Caco-2 (cell line): ENCODE results near the gene SRRM2. TPM values are rescaled to one million over a fixed set of nuclear protein-coding genes. Genes with fewer than 3 reads are reported as not detected.

ENCODE experiments used
- BruUV-seq: library from RNA; stranded (reverse); fragments of 400-500 nt; replicated peaks from 2 replicates; lab custom pipeline; 2021; lab: Mats Ljungman, UMichigan
- CTCF ChIA-PET: fragments of 300-600 bp; sonication (Branson Sonifier 250); formaldehyde crosslinking; loops from one replicate; lab custom pipeline; 2022; ENCODE audit warnings: antibody characterized with exemption; lab: Charles Lee
- POLR2A ChIA-PET: fragments of 300-600 bp; sonication (Branson Sonifier 250); formaldehyde crosslinking; loops from one replicate; lab custom pipeline; 2022; ENCODE audit warnings: antibody characterized with exemption; lab: Charles Lee
- DNase-seq, 2 experiments: peaks; one replicate each; pipeline versions ENCODE4 v3.0.0 to v3.0.0-alpha.2; 2020 to 2022
- H3K27me3 ChIP-seq: replicated peaks from 2 replicates; pipeline ENCODE4 v1.6.0; 2011; ENCODE audit warnings: low read length; ENCODE audit not compliant: control insufficient read depth, insufficient read depth
- H3K36me3 ChIP-seq: 2 replicates; pipeline ENCODE4 v1.5.1; 2011; ENCODE audit warnings: low read length; ENCODE audit not compliant: control insufficient read depth, insufficient read depth
- H3K4me1 ChIP-seq: fragments of 250-450 bp; sonication (Bioruptor Pico); 2 replicates; pipeline ENCODE4 v1.5.1; 2020; ENCODE audit warnings: mild to moderate bottlenecking
- H3K4me3 ChIP-seq: 2 replicates; pipeline ENCODE4 v1.5.1; 2011; ENCODE audit warnings: low read depth, mild to moderate bottlenecking, control low read depth, low read length
- H3K9me3 ChIP-seq: fragments of 250-450 bp; sonication (Bioruptor Pico); 2 replicates; pipeline ENCODE4 v1.5.1; 2020; ENCODE audit warnings: mild to moderate bottlenecking, moderate library complexity
- H3K27ac Mint-ChIP-seq: one replicate; pipeline ENCODE4 v1.8.0; 2022; ENCODE audit warnings: mixed read lengths; ENCODE audit not compliant: unreplicated experiment
- H3K27me3 Mint-ChIP-seq: one replicate; pipeline ENCODE4 v1.8.0; 2022; ENCODE audit warnings: mixed read lengths; ENCODE audit not compliant: insufficient read depth, unreplicated experiment
- H3K36me3 Mint-ChIP-seq: one replicate; pipeline ENCODE4 v1.8.0; 2022; ENCODE audit warnings: mild to moderate bottlenecking, mixed read lengths; ENCODE audit not compliant: insufficient read depth, unreplicated experiment
- H3K4me1 Mint-ChIP-seq: one replicate; pipeline ENCODE4 v1.8.0; 2022; ENCODE audit warnings: low read depth, mixed read lengths; ENCODE audit not compliant: unreplicated experiment
- H3K4me3 Mint-ChIP-seq: one replicate; pipeline ENCODE4 v1.8.0; 2022; ENCODE audit warnings: mild to moderate bottlenecking, moderate library complexity, mixed read lengths; ENCODE audit not compliant: unreplicated experiment
- H3K9me3 Mint-ChIP-seq: one replicate; pipeline ENCODE4 v1.8.0; 2022; ENCODE audit warnings: mixed read lengths; ENCODE audit not compliant: unreplicated experiment
- intact Hi-C: fragments of 100-400 bp; cut with micrococcal nuclease; formaldehyde crosslinking; loops from one replicate; pipeline ENCODE4 v1.10.0; 2022; ENCODE audit not compliant: unreplicated experiment
- total RNA-seq: library from RNA; stranded (reverse); gene quantifications from 2 replicates; pipeline ENCODE4 v1.2.3, GENCODE V29; 2022
- TF ChIP-seq, protein P1 (sequence below), 2 experiments: fragments of 200-600 bp in 1 of 2; IDR thresholded peaks; 1 replicate in 1 of 2; 2 replicates in 1 of 2; pipeline versions ENCODE4 v1.5.1 to v1.8.0; 2011 to 2022; ENCODE audit warnings: antibody characterized with exemption in 1 of 2, control low read depth in 1 of 2, inconsistent platforms in 1 of 2, low read depth in 1 of 2, low read length in 1 of 2, mild to moderate bottlenecking in 1 of 2, moderate library complexity in 1 of 2; ENCODE audit not compliant: insufficient read depth in 1 of 2, severe bottlenecking in 1 of 2, unreplicated experiment in 1 of 2

The SRRM2 gene
- total RNA-seq, 1 experiment from 2014 or later: 332 TPM

DNA sequence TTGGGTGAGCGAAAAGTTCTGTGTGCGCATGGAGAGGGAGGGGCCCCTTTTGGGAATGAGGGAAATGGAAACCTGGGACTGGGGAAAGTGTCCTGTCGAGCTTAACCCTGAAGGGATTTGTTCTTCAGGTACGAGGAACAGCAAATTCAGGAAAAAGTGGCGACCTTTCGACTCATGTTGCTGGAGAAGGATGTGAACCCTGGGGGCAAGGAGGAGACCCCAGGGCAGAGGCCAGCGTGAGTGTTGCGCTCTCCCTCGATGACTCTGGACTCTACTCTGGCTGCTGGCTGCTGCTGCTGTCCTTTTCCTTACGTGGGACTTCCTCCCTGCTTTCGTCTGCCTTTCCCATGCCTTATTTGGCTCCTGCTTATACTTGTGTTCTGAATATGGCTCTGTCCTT is 4.9 kb downstream of the SRRM2 start:
- DNase-seq: no peak
- Mint-ChIP-seq H3K4me1 (peaks cover 37% of the 10 kb centered on the region), H3K4me3 (no peak overlapping the region), H3K27ac (no peak overlapping the region), H3K36me3 (peaks cover 100% of the 10 kb centered on the region), H3K9me3 (no peaks in the 10 kb centered on the region), H3K27me3 (no peaks in the 10 kb centered on the region)
- TF ChIP-seq, protein P1, sequence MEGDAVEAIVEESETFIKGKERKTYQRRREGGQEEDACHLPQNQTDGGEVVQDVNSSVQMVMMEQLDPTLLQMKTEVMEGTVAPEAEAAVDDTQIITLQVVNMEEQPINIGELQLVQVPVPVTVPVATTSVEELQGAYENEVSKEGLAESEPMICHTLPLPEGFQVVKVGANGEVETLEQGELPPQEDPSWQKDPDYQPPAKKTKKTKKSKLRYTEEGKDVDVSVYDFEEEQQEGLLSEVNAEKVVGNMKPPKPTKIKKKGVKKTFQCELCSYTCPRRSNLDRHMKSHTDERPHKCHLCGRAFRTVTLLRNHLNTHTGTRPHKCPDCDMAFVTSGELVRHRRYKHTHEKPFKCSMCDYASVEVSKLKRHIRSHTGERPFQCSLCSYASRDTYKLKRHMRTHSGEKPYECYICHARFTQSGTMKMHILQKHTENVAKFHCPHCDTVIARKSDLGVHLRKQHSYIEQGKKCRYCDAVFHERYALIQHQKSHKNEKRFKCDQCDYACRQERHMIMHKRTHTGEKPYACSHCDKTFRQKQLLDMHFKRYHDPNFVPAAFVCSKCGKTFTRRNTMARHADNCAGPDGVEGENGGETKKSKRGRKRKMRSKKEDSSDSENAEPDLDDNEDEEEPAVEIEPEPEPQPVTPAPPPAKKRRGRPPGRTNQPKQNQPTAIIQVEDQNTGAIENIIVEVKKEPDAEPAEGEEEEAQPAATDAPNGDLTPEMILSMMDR (IDR thresholded peaks at IDR 0.05; ENCODE audit: insufficient read depth in 1 of 2, low read depth in 1 of 2, low read length in 1 of 2, severe bottlenecking in 1 of 2, unreplicated experiment in 1 of 2): no peak
- intact Hi-C loops: no loop called here
- peaks cover 15% of the 10 kb centered on the region for H3K36me3 ChIP-seq
- H3K27me3 ChIP-seq: no peaks in the 10 kb centered on the region
- no peak overlapping the region for H3K4me3 ChIP-seq
- H3K4me1 ChIP-seq: peaks cover 8% of the 10 kb centered on the region; the same call in 1 of the 2 replicates
- POLR2A ChIA-PET: no interaction called here
- BruUV-seq: no TSS peak
- H3K9me3 ChIP-seq: no peaks in the 10 kb centered on the region
- CTCF ChIA-PET: no interaction called here

DNA sequence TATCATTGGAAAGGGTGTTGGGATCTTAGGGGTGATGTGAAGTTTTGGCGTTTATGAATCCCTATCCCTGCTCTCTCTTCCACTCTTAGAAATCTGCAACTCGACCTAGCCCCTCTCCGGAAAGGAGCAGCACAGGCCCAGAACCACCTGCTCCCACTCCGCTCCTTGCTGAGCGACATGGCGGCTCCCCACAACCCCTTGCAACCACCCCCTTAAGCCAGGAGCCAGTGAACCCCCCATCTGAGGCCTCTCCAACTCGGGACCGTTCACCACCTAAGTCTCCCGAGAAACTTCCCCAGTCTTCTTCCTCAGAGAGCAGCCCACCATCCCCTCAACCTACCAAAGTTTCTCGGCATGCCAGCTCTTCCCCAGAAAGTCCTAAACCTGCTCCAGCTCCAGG is 9.0 kb downstream of the SRRM2 start:
- BruUV-seq: no TSS peak
- no peak overlapping the region for H3K4me3 ChIP-seq
- H3K27me3 Mint-ChIP-seq: no peaks in the 10 kb centered on the region
- no peaks in the 10 kb centered on the region for H3K4me1 ChIP-seq
- H3K27me3 ChIP-seq: no peaks in the 10 kb centered on the region
- H3K9me3 Mint-ChIP-seq: no peaks in the 10 kb centered on the region
- CTCF ChIA-PET: no interaction called here
- POLR2A ChIA-PET: no interaction called here
- H3K9me3 ChIP-seq: no peaks in the 10 kb centered on the region
- DNase-seq: no peak
- peaks cover 100% of the 10 kb centered on the region for H3K36me3 Mint-ChIP-seq
- no peak overlapping the region for H3K4me3 Mint-ChIP-seq
- intact Hi-C loops: no loop called here
- H3K36me3 ChIP-seq: peaks cover 27% of the 10 kb centered on the region
- H3K4me1 Mint-ChIP-seq: peaks cover 15% of the 10 kb centered on the region
- no peak overlapping the region for H3K27ac Mint-ChIP-seq
- TF ChIP-seq, protein P1 (IDR thresholded peaks at IDR 0.05; ENCODE audit: insufficient read depth in 1 of 2, low read depth in 1 of 2, low read length in 1 of 2, severe bottlenecking in 1 of 2, unreplicated experiment in 1 of 2): no peak

DNA sequence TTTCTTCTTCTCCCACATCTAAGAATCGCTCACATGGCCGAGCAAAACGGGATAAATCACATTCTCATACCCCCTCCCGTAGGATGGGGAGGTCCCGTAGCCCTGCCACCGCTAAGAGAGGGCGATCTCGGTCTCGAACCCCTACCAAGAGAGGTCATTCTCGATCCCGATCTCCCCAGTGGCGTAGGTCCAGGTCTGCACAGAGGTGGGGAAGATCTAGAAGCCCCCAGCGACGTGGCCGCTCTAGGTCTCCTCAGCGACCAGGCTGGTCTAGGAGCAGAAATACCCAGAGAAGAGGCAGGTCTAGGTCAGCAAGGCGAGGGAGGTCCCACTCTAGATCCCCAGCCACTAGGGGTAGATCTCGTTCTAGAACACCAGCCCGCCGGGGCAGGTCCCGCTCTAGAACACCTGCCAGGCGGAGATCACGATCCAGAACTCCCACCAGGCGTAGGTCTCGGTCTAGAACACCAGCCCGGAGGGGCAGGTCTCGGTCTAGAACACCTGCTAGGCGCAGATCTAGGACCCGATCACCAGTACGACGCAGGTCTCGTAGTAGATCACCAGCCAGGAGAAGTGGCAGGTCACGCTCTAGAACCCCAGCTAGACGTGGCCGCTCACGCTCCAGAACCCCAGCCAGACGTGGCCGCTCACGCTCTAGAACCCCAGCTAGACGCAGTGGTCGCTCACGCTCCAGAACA is 9.6 kb downstream of the SRRM2 start:
- Mint-ChIP-seq H3K9me3 (no peaks in the 10 kb centered on the region), H3K27ac (peak overlapping the region; percentile 57), H3K4me3 (no peak overlapping the region), H3K36me3 (peaks cover 100% of the 10 kb centered on the region), H3K27me3 (no peaks in the 10 kb centered on the region), H3K4me1 (peaks cover 13% of the 10 kb centered on the region)
- no peak for DNase-seq
- H3K9me3 ChIP-seq: no peaks in the 10 kb centered on the region
- BruUV-seq: no TSS peak
- ChIA-PET CTCF (interaction anchor here (0.6 to 0.8 kb wide), 2 partner anchors 9 to 1627 kb away, joined by 3 to 4 read pairs; partner anchors contain the start of gene SRRM2), POLR2A (no interaction called here)
- peaks cover 31% of the 10 kb centered on the region for H3K36me3 ChIP-seq
- no peaks in the 10 kb centered on the region for H3K27me3 ChIP-seq
- no peaks in the 10 kb centered on the region for H3K4me1 ChIP-seq
- intact Hi-C loops: no loop called here
- H3K4me3 ChIP-seq: no peak overlapping the region
- TF ChIP-seq, protein P1 (IDR thresholded peaks at IDR 0.05; ENCODE audit: insufficient read depth in 1 of 2, low read depth in 1 of 2, low read length in 1 of 2, severe bottlenecking in 1 of 2, unreplicated experiment in 1 of 2): no peak
